ENCODE data around the gene CHSY1. TPM values are rescaled to one million over a fixed set of nuclear protein-coding genes. Genes with fewer than 3 reads are reported as not detected.
A peak's percentile ranks its signal among the peaks of the same experiment; 100 is the strongest.

Gene CHSY1
- polyA plus RNA-seq, 3 donors: 2.7 to 19.0 (median 3.0) TPM

- Histone ChIP-seq H3K4me1 (ENCODE audit: control insufficient read depth in 1 of 2, insufficient read depth in 2 of 2, low read length in 2 of 2) (peaks cover 51 to 54% of the 10 kb centered on the region in 2 donors), H3K36me3 (replicated peaks in 1 of 2; ENCODE audit: control insufficient read depth in 1 of 2, insufficient read depth in 2 of 2, low read length in 2 of 2) (peaks cover 8 to 35% of the 10 kb centered on the region in 2 donors), H3K4me2 (replicated peaks; ENCODE audit: extremely low read depth, low read length, poor library complexity, severe bottlenecking) (peak overlapping the region; percentile 65), H2AFZ (ENCODE audit: insufficient read depth, low read depth, low read length, poor library complexity, severe bottlenecking) (no peak overlapping the region), H3K9ac (ENCODE audit: insufficient read depth, low read length, poor library complexity, severe bottlenecking) (peak overlapping the region; percentile 19), H3K27me3 (ENCODE audit: control insufficient read depth in 2 of 2, insufficient read depth in 2 of 2, low read length in 2 of 2) (no peaks in the 10 kb centered on the region), H3K79me2 (ENCODE audit: insufficient read depth, low read length) (peaks cover 75% of the 10 kb centered on the region), H3K9me3 (replicated peaks in 1 of 2; ENCODE audit: control insufficient read depth in 1 of 2, insufficient read depth in 1 of 2, low read length in 2 of 2) (no peaks in the 10 kb centered on the region), H3K27ac (ENCODE audit: low read depth in 1 of 2, low read length in 2 of 2) (peak overlapping the region; percentile 55 to 67), H4K20me1 (ENCODE audit: insufficient read depth, low read length) (peaks cover 20% of the 10 kb centered on the region), H3K4me3 (replicated peaks in 1 of 3; ENCODE audit: low read depth in 2 of 3, low read length in 3 of 3) (peak overlapping the region in 1 of 3 experiments; percentile 57)
- Mint-ChIP-seq H3K9me3 (peaks cover 0 to 1% (median 0%) of the 10 kb centered on the region in 7 donors), H3K27me3 (ENCODE audit: low read depth in 3 of 3) (no peaks in the 10 kb centered on the region), H3K36me3 (peaks cover 49 to 54% of the 10 kb centered on the region in 2 donors), H3K27ac (peak overlapping the region; percentile 88 to 94 (median 90)), H3K4me1 (peaks cover 80% of the 10 kb centered on the region), H3K4me3 (peak overlapping the region; percentile 41 to 65)
- intact Hi-C loops (cut with micrococcal nuclease): no loop called here
- no peak for TF ChIP-seq CTCF (IDR thresholded peaks at IDR 0.05)
- DNase-seq: peak in 1 of 3 donors; percentile 33
- WGBS (ENCODE audit: insufficient coverage): no CpG with 5 or more reads among the region's 5 CpGs
Measured at GRCh38 chr15:101176625-101177024, 75.2 kb downstream of the CHSY1 start.

- peaks cover 51 to 54% of the 10 kb centered on the region in 2 donors for H3K4me1 ChIP-seq (ENCODE audit: control insufficient read depth in 1 of 2, insufficient read depth in 2 of 2, low read length in 2 of 2)
- peak overlapping the region in 2 of 3 experiments; percentile 10 to 57 for H3K4me3 ChIP-seq (replicated peaks in 1 of 3; ENCODE audit: low read depth in 2 of 3, low read length in 3 of 3)
- H3K4me3 Mint-ChIP-seq: peak overlapping the region; percentile 66 to 84
- H4K20me1 ChIP-seq (ENCODE audit: insufficient read depth, low read length): peaks cover 13% of the 10 kb centered on the region
- H3K27ac Mint-ChIP-seq: peak overlapping the region; percentile 88 to 94 (median 91)
- no peaks in the 10 kb centered on the region for H3K9me3 ChIP-seq (replicated peaks in 1 of 2; ENCODE audit: control insufficient read depth in 1 of 2, insufficient read depth in 1 of 2, low read length in 2 of 2)
- peaks cover 39 to 43% of the 10 kb centered on the region in 2 donors for H3K36me3 Mint-ChIP-seq
- H3K27ac ChIP-seq (ENCODE audit: low read depth in 1 of 2, low read length in 2 of 2): peak overlapping the region; percentile 8 to 67
- peaks cover 62% of the 10 kb centered on the region for H3K79me2 ChIP-seq (ENCODE audit: insufficient read depth, low read length)
- peaks cover 80% of the 10 kb centered on the region for H3K4me1 Mint-ChIP-seq
- H3K36me3 ChIP-seq (replicated peaks in 1 of 2; ENCODE audit: control insufficient read depth in 1 of 2, insufficient read depth in 2 of 2, low read length in 2 of 2): peaks cover 5 to 24% of the 10 kb centered on the region in 2 donors
- peaks cover 0 to 1% (median 0%) of the 10 kb centered on the region in 7 donors for H3K9me3 Mint-ChIP-seq
- 3% methylated on average over 7 of the region's 12 CpGs for WGBS (ENCODE audit: insufficient coverage)
- no peak overlapping the region for H2AFZ ChIP-seq (ENCODE audit: insufficient read depth, low read depth, low read length, poor library complexity, severe bottlenecking)
- H3K9ac ChIP-seq (ENCODE audit: insufficient read depth, low read length, poor library complexity, severe bottlenecking): peak overlapping the region; percentile 25
- no peaks in the 10 kb centered on the region for H3K27me3 ChIP-seq (ENCODE audit: control insufficient read depth in 2 of 2, insufficient read depth in 2 of 2, low read length in 2 of 2)
- peak; percentile 69 to 80 (median 78) for DNase-seq
- no peak for TF ChIP-seq CTCF (IDR thresholded peaks at IDR 0.05)
- H3K27me3 Mint-ChIP-seq (ENCODE audit: low read depth in 3 of 3): no peaks in the 10 kb centered on the region
- intact Hi-C loops (cut with micrococcal nuclease): no loop called here
- H3K4me2 ChIP-seq (replicated peaks; ENCODE audit: extremely low read depth, low read length, poor library complexity, severe bottlenecking): peak overlapping the region; percentile 65
Measured at GRCh38 chr15:101175401-101175800, 76.4 kb downstream of the CHSY1 start.

Measured in CD14-positive monocyte (primary cell).